GM18870 (cell line): ENCODE measurements around the gene ZMIZ2.
"Not testable (repeated sequence)": the region's sequence is repeated elsewhere in the genome, so short reads cannot be mapped to it uniquely, and the experiment has no call there.

Source experiments
- ATAC-seq: cut with Tn5 transposase; IDR thresholded peaks from one replicate; pipeline ENCODE4 v1.9.1; 2021; ENCODE audit warnings: moderate library complexity; ENCODE audit not compliant: unreplicated experiment

The ZMIZ2 gene

DNA sequence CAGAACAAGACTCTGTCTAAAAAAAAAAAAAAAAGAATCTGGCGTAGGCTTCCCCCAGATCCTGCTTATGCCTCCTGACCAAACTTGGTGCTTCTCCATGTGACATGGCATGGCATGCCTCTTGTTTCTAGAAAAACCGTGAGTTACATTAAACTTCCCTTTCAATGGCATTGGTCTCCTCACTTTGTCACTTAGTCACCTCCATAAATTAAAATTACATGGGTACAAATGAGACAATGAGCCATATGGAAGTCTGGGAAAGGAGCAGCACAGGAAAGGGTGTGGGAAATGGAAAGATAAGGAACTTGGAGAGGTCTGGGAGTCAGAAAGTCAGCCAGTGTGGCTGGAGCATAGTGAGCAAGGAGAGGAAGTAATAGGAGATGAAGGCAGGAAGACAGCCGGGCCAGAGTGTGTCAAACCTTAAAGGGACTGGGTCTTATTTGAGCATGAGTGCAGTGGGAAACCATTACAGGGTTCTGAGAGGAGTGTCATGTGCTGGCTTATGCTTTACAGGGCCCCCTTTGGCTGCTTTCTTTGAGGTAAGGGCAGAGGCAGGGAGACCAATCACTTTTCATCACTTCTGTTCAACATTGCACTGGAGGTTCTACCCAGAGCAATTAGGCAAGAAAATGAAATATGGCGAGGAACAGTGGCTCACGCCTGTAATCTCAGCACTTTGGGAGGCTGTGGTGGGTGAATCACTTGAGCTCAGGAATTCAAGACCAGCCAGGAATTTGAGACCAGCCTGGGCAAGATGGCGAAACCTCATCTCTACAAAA is 21.3 kb upstream of the ZMIZ2 start:
- ATAC-seq = no peak

DNA sequence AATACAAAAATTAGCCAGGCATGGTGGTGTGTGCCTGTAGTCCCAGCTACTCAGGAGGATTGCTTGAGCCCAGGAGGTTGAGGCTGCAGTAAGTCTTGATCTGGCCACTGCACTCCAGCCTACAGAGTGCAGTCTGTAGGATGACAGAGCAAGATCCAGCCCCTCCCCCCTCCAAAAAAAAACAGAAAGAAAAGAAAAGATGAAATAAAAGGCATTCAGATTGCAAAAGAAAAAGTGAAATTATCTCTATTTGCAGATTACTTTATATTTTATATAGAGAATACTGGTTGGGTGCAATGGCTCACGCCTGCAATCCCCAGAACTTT is 20.7 kb upstream of the ZMIZ2 start:
- ATAC-seq = no peak

DNA sequence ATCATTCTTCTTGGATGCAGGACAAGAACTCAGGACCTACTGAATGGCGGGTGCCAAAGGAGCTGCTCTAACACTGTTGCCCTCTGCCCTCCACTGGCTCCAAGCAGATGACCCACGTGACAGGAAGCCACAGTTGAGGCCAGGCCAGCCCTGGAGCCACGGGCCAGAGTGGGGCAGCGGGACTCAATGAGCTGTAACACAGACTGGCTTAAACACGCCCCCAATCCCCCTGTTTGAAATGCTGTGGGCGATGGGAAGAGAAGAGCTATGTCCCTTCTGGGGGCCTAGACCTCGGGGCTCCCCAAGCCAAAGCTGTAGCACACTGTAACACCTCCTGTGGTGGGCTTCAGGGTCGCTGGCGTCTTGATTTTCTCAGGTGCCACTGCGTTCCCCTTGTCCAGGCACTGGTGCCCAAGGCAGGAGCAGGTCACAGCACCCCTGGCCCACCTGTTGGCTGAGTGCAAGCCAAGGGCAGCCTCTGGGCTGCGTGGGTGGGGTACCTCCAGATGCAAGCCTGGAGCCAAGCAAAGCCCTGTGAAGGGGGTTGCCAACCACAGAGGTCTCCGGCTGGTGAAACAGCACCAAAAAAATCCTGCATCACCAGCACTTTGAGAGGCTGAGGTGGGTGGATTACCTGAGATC is 18.6 kb upstream of the ZMIZ2 start:
- ATAC-seq = no peak

DNA sequence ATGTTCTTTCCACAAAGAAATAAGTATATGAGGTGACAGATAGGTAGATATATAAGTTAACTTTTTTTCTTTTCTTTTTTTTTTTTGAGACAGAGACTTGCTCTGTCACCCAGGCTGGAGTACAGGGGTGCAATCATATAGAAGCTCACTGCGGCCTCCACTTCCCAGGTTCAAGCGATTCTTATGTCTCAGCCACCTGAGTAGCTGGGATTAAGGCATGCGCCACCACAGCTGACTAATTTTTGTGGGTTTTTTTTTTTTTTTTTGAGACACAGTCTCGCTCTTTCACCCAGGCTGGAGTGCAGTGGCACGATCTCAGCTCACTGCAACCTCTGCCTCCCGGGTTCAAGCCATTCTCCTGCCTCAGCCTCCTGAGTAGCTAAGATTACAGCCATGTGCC is 15.7 kb upstream of the ZMIZ2 start:
- not testable (repeated sequence) for ATAC-seq

DNA sequence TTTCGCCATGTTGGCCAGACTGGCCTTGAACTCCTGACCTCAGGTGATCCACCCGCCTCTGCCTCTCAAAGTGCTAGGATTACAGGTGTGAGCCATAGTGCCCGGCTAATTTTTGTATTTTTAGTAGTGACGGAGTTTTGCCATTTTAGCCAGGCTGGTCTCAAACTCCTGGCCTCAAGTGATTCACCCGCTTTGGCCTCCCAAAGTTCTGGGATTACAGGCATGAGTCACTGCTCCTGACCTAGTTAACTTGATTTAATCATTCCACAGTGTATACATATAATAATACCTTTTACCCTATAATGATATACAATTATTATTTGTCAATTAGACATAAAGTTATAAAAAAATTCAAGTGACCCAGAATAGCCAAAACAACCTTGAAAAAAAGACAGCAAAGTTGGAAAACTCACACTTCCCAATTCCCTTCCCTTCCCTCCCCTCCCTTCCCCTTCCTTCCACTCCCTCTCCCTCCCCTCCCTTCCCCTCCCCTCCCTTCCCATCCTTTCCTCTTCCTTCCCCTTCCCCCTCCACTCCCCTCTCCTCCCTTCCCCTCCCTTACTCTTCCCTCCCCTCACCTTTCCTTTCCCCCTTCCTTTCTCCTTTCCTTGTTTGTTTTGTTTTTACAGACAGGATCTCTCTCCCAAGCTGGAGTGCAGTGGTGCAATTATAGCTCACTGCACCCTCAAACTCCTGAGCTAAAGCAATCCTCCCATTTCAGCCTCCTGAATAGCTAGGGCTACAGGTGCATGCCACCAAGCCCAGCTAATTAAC is 14.8 kb upstream of the ZMIZ2 start:
- no peak for ATAC-seq

DNA sequence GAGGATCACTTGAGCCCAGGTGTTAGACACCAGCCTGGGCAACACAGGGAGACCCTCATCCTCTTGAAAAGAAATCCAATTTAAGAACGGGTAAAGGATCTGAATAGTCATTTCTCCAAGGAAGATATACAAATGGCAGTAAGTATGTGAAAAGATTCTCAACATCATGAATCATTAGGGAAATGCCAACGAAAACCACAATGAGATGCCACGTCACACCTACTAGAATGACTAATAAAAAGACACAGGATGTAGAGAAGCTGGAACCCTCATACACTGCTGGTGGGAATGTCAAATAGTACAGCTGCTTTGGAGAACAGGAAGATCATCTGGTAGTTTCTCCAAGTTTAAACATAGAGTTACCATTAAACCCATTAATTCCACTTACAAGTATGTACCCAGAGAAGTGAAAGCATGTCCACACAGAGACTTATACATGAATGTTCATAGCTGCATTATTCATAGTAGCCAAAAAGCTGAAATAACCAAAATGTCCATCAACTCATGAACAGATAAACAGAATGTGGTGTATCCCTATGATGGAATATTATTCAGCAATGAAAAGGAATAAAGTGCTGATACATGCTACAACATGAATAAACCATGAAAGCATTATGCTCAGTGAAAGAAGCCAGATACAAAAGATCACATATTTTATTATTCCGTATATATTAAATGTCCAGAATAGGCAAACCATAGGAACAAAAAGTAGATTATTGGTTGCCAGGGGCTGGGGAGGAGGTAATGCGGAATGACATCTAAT is 13.1 kb upstream of the ZMIZ2 start:
- ATAC-seq = peak; percentile 75

DNA sequence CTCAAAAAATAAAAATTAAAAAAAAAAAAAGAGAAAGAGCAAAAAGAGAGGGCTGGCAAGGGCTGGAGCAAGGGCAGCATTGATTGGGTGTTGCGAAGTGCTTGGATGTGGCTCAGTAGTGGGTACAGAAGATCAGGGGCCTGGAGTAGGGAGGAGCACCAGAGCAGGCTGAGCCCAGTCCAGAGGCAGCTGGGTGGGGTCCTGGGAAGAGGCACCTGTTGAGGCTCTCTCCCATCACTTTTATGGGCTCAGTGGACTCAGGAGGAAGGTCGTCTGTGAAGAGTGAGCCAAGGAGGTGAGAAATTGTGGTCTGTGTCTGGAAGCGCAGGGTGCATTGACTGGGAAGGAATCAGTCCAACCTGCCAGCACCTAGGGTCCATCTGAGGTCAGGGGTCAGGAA is 11.8 kb upstream of the ZMIZ2 start:
- no peak for ATAC-seq

DNA sequence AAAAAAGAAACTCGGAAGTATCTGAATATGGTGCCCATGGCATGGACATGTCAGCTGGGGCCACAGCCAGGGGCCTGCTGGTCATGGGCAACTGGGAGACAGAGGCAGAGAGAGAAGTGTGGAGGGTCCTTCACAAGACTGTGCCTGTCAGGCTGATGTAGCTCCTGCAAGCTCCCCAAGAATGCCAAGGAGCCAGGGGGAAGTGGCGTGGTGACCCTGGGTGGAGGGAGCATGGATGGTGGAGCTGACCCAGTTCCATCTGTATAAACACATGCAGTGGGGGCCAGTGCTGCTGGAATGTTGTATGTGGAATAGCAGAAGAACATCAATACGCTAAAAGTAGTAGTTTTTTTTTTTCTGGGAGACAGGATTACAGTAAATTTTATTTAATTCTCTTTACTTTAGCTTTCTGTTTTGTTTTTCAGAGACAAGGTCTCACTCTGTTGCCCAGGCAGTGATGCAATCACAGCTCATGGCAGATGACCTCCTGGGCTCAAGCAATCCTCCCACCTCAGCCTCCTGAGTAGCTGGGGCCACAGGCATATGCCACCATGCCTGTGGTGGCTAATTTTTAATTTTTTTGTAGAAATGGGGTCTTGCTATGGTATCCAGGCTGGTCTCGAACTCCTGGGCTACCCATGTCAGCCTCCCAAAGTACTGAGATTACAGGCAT is 10.5 kb upstream of the ZMIZ2 start:
- ATAC-seq = no peak

DNA sequence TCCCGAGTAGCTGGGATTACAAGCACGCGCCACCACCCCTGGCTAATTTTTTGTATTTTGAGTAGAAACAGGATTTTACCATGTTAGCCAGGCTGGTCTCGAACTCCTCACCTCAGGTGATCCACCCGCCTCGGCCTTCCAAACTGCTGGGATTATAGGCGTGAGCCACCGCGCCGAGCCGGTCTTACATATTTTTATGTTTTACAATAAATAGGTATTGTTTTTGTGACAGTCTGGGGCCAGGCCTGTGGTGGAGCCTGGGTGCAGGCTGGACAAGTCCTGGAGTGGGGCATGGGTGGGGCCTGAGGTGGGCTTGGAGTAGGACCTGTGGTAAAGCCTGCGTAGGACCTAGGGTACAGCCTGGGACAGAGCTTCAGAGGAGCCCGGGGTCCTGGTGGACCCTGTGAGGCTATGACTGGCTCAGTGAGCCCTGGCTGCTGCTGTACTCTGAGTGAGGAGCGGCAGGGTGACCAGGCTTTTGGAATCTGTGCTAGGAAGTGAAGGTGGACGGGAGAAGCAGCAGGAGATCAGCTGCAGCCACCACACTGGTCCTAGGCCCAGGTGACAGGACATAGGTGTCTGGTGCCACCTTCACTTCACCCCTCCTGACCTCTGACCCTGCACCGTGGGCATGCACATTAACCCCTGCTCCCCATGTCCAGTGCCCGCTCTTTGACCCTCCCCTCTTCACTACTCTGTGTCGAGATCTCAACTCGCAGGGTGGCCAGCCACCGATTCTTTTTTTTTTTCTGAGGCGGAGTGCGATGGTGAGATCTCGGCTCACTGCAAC is 9.6 kb upstream of the ZMIZ2 start:
- no peak for ATAC-seq

DNA sequence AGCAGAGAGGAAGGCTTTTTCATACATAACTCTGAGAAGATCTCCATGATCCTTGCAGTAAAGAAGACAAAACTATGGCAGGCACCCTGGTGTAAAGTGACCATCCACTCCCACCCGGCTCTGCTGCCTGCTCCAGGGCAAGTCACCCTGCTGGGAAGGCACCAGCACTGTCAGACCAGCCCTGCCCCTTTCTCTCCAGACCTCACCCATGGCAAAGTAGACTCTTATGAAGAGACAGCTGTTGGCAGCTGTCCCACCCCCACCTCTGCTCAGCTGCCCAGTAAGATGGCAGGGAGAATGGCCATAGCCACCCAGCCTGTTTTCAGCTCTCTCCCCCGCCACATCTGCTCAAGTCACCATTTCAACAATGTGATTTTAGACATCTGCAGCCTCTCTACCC is 8.6 kb upstream of the ZMIZ2 start:
- no peak for ATAC-seq

DNA sequence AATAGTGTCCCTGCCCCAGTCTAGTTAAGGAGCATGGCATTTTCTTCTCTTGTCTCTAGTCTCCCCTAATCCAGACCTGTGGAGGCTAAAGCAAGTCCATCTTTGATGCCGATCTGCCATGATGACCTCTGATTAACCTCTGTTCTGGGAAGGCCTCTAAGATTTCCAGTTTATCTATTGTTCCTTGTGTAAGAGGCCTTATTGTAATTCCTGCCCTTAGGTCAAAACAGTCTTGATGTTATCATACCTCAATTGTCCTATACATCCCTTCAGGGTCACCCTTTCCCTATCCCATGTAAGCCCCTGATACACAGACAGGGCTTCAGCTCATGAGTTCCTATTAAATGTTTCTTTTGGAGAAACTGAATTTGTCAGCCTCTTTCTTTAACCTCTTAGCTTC is 4.9 kb upstream of the ZMIZ2 start:
- ATAC-seq = no peak

DNA sequence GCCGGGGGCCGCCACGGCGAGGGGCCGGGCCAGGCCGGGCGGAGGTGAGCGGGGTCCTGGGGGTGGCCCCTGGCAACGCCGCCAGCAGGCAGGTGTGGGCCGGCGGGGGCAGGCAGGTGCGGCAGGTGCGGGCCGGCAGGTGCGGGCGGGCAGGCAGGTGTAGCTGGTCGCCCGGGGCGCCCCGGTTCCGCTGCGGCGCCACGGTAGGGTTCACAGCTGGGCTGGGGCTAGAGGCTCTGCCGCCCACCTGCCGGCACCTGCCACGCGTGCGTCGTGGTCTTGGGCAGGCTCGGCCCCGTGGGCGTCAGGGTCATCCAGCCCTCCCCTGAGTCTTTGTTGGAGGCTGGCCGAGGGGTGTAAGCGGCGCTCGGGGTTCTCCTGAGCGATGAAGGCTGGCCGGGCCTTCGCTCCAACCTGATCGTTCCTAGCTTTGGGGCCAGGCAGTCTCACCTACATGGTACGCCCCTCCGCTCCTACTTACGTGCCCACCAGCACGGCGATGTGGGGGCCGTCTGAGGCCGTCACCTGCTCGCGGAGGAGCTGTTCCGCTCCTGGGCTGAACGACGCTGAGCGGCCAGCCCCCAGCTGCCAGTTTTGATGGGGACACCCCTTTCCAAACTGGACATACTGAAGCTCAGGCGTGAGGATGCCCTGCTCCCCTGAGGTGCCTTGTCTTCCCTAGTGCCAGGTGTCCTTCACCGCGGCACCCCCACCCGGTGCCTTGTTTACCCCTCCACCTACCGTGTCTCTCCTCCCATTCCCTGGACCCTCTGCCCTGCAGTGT is 493 bp downstream of the ZMIZ2 start:
- no peak for ATAC-seq

DNA sequence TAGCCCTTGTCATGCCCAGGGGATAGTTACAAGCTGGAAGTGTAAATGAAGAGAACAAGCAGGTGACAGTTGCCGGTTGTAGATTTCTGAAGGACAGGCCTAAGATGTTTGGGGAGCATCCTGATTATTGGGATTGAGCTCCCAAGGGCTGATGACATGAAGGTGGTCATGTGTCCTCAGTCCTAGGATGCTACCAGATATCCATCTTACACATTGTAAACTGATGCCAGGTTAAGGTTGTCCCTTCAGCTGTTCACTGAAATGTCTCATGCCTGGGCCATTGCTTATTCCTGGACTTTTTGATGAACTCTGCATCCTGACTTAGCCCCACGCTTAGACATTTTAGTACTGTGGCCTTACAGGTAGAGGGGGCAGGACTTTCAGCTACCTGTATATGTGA is 1.3 kb downstream of the ZMIZ2 start:
- ATAC-seq = no peak

DNA sequence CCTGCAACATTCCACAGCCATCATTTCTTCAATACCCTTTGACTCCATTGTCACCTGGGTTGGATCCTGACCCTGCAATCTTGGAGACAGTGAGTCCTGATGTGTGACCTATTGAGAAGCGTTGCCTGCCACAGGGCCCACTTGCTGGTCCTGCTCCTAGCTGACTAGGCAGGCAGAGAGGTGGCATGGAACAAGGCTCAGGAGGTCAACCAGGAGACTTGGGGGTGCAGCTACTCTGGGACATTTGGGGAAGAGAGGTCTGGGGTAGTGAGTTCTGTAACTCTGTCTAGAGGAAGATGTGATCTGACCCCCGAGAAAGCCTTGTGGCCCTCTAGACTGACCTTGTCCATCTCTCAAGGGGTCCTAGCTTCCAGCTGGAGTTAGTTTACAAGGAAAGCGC is 1.8 kb downstream of the ZMIZ2 start:
- no peak for ATAC-seq

DNA sequence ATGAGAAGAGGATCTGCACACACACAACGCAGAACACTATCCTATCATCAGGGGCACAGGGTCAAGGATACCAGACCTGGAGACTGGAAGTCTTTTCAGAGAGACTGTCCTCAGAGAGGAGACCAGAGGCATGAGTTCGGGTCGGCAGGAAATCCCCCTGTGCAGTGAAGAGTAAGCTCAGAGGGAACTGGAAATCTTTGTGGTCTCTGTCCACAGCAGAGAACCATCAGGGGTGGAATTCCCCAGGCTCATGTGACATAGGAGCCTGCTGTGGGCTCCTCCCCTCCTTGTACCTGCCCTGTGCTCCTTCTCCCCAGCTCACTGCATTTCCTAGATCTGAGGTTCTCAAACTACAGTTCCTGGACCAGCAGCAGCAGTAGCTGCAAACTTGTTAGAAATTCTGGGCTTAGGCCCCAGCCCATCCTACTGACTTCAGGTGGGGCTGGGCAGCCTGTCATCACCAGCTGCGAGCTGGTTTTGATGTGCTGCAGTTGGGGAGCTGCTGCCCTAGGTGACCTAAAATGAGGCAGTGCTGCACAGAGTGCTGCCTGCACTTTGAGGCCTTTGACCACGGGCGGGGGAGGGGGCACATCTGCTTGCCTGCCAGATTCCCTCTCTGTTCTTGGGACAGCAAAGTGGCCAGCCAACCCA is 2.4 kb downstream of the ZMIZ2 start:
- peak; percentile 80 for ATAC-seq

DNA sequence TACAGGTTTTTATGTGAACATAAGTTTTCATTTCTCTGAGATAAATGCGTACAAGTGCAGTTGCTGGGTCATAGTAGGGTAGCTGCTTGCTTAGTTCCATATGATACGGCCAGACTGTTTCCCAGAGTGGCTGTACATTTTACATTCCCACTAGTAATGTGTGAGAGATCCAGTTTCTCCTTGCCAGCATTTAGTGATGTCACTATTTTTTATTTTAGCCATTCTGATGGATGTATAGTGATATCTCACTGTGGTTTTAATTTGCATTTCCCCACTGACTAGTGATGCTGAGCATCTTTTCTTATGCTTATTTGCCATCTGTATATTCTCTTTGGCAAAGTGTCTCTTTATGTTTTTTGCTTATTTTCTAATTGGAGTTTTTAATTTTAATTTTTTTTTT is 4.2 kb downstream of the ZMIZ2 start:
- no peak for ATAC-seq

DNA sequence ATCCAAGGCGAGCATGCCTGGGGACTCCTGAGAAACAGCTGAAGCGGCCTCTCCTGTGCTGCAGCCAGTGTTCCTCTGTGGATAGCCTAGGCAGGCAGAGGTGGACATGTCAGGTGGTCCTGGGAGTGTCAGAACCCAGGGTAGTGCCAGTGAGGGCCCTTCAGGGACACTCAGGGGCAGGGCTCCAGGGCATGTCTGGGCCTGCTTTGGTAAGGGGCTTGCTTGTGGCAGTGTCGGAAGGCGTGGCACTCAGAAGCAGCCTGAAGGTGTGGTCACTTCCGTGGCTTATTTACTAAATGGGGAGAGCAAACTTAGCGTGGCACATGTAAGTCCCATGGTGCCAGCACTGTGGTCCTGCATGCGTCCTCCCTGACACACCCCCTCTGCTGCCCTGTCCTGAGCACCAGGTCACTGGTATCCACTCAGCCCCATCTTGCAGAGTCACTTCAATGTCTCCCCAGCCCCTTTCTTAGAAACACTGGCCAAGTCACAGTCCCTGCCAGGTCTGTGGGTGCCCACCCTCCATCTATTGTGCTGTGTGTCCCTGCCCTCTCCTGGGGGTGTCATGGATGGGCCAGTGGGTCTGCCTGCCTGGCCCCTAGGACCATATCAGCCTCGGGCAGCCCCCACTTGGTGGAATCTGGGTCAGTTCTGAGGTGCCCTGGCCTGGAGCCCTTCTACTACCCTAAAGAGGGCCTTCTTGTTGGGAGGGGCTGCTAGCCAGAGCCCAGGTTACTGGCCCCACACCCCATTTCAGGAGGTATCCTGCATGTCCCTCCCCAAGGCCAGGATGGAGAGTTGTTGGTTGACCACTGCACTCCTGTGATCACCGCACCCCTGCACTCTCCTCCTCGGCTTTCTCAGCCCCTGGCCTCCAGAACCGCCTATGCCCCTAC is 6.4 kb downstream of the ZMIZ2 start:
- ATAC-seq = no peak
